Liver (tissue), 3 donors: ENCODE data around the gene EXOC3L2.

Experiments used
- FOXA1 ChIP-seq: IDR thresholded peaks from 2 replicates; pipeline ENCODE4 v1.6.1; 2016; ENCODE audit warnings: antibody characterized with exemption
- GABPA ChIP-seq, 2 donors: IDR thresholded peaks in 1 of 2; conservative IDR thresholded peaks in 1 of 2; 2 replicates each; pipeline ENCODE4 v1.6.1; 2016; ENCODE audit warnings: antibody characterized with exemption in 2 of 2, mild to moderate bottlenecking in 1 of 2, moderate library complexity in 1 of 2
- HNF4G ChIP-seq: IDR thresholded peaks from 2 replicates; pipeline ENCODE4 v1.6.1; 2016; ENCODE audit warnings: antibody characterized with exemption
- JUND ChIP-seq, 2 donors: IDR thresholded peaks; 2 replicates each; pipeline ENCODE4 v1.6.1; 2016; ENCODE audit warnings: antibody characterized with exemption in 2 of 2
- RAD21 ChIP-seq, 2 donors: IDR thresholded peaks; 2 replicates each; pipeline ENCODE4 v1.6.1; 2016; ENCODE audit warnings: antibody characterized with exemption in 2 of 2, mild to moderate bottlenecking in 2 of 2
- TAF1 ChIP-seq: conservative IDR thresholded peaks from 2 replicates; pipeline ENCODE4 v1.6.1; 2016; ENCODE audit warnings: antibody characterized with exemption, mild to moderate bottlenecking
- YY1 ChIP-seq: IDR thresholded peaks from 2 replicates; pipeline ENCODE4 v1.6.1; 2016; ENCODE audit warnings: antibody characterized with exemption, mild to moderate bottlenecking
- TF ChIP-seq, protein P1 (sequence below): fragments of 150-350 bp; IDR thresholded peaks from 2 replicates; pipeline ENCODE4 v1.5.1; 2017; ENCODE audit warnings: improper control_type of control experiment, low read depth, low read length; ENCODE audit not compliant: missing input control
- TF ChIP-seq, protein P2 (sequence below): IDR thresholded peaks from 2 replicates; pipeline ENCODE4 v1.6.1; 2016; ENCODE audit warnings: antibody characterized with exemption, mild to moderate bottlenecking
- TF ChIP-seq, protein P3 (sequence below): IDR thresholded peaks from 2 replicates; pipeline ENCODE4 v1.6.1; 2016; ENCODE audit warnings: antibody characterized with exemption
- TF ChIP-seq, protein P4 (sequence below): IDR thresholded peaks from 2 replicates; pipeline ENCODE4 v1.6.1; 2016; ENCODE audit warnings: antibody characterized with exemption
- donor health status: healthy.
- donor health status: healthy.

DNA sequence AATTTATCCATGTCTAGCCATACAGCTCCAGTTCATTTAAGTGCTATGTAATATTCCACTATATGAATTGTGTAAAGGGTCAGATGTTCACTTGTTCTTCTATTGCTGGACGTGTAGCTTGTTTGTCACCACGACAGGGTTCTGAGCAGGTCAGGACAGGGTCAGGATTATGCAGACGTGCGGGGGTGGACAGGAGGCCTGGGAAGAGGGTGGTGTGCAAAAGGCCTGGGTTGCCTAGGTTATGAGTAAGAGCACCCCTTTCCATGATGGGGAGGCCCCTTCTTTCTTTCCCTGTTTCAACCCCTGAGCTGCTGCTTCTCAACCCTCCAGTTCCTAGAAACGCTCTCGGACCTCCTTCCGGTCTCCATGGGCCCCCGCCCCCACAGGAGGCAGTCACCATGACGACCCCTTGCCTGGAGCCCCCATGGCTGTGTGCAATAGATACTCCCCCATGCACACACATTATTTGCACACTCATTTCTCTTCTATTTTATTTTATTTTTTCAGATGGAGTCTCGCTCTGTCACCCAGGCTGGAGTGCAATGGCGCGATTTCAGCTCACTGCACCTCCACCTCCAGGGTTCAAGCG is 2.0 kb downstream of the EXOC3L2 start:
- TF ChIP-seq, protein P1, sequence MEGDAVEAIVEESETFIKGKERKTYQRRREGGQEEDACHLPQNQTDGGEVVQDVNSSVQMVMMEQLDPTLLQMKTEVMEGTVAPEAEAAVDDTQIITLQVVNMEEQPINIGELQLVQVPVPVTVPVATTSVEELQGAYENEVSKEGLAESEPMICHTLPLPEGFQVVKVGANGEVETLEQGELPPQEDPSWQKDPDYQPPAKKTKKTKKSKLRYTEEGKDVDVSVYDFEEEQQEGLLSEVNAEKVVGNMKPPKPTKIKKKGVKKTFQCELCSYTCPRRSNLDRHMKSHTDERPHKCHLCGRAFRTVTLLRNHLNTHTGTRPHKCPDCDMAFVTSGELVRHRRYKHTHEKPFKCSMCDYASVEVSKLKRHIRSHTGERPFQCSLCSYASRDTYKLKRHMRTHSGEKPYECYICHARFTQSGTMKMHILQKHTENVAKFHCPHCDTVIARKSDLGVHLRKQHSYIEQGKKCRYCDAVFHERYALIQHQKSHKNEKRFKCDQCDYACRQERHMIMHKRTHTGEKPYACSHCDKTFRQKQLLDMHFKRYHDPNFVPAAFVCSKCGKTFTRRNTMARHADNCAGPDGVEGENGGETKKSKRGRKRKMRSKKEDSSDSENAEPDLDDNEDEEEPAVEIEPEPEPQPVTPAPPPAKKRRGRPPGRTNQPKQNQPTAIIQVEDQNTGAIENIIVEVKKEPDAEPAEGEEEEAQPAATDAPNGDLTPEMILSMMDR, result no peak
- no peak for TF ChIP-seq JUND (IDR thresholded peaks at IDR 0.05)
- no peak for TF ChIP-seq FOXA1
- no peak for TF ChIP-seq TAF1
- TF ChIP-seq, protein P2, sequence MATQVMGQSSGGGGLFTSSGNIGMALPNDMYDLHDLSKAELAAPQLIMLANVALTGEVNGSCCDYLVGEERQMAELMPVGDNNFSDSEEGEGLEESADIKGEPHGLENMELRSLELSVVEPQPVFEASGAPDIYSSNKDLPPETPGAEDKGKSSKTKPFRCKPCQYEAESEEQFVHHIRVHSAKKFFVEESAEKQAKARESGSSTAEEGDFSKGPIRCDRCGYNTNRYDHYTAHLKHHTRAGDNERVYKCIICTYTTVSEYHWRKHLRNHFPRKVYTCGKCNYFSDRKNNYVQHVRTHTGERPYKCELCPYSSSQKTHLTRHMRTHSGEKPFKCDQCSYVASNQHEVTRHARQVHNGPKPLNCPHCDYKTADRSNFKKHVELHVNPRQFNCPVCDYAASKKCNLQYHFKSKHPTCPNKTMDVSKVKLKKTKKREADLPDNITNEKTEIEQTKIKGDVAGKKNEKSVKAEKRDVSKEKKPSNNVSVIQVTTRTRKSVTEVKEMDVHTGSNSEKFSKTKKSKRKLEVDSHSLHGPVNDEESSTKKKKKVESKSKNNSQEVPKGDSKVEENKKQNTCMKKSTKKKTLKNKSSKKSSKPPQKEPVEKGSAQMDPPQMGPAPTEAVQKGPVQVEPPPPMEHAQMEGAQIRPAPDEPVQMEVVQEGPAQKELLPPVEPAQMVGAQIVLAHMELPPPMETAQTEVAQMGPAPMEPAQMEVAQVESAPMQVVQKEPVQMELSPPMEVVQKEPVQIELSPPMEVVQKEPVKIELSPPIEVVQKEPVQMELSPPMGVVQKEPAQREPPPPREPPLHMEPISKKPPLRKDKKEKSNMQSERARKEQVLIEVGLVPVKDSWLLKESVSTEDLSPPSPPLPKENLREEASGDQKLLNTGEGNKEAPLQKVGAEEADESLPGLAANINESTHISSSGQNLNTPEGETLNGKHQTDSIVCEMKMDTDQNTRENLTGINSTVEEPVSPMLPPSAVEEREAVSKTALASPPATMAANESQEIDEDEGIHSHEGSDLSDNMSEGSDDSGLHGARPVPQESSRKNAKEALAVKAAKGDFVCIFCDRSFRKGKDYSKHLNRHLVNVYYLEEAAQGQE, result no peak
- TF ChIP-seq YY1, result no peak
- no peak for TF ChIP-seq HNF4G
- TF ChIP-seq, protein P3, sequence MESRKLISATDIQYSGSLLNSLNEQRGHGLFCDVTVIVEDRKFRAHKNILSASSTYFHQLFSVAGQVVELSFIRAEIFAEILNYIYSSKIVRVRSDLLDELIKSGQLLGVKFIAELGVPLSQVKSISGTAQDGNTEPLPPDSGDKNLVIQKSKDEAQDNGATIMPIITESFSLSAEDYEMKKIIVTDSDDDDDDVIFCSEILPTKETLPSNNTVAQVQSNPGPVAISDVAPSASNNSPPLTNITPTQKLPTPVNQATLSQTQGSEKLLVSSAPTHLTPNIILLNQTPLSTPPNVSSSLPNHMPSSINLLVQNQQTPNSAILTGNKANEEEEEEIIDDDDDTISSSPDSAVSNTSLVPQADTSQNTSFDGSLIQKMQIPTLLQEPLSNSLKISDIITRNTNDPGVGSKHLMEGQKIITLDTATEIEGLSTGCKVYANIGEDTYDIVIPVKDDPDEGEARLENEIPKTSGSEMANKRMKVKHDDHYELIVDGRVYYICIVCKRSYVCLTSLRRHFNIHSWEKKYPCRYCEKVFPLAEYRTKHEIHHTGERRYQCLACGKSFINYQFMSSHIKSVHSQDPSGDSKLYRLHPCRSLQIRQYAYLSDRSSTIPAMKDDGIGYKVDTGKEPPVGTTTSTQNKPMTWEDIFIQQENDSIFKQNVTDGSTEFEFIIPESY, result no peak
- TF ChIP-seq RAD21 (IDR thresholded peaks at IDR 0.05), result no peak
- TF ChIP-seq, protein P4, sequence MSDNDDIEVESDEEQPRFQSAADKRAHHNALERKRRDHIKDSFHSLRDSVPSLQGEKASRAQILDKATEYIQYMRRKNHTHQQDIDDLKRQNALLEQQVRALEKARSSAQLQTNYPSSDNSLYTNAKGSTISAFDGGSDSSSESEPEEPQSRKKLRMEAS, result no peak
- no peak for TF ChIP-seq GABPA (IDR thresholded peaks at IDR 0.05 in 1 of 2, conservative IDR thresholded peaks at IDR 0.05 in 1 of 2)
